ENCODE results near the gene CBLB.

DNA sequence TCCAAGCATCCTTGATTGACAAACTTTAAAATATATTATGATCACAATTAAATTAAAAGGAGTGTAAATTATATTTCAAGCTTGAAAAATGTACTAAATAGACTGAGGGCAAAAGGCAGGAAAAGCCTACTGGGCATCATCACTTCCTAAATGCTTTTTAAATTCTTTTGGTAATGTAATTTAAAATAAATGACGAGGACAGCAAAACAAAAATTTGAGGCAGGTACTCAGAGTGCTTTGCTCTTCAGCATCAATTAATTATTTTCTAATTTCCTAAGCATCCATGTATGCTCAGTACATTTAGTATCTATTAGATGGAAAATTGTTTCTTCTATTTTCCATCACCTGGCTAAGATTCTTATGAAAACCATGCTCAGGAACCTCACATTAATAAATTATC is 5.2 kb downstream of the CBLB start:
- TF ChIP-seq POLR2AphosphoS5 (IDR thresholded peaks at IDR 0.05; ENCODE audit: low read depth, low read length) (no peak), TCF7L2 (IDR thresholded peaks at IDR 0.05; ENCODE audit: low read depth, low read length) (no peak), SIN3A (IDR thresholded peaks at IDR 0.05; ENCODE audit: borderline replicate concordance, insufficient read depth, low read depth, low read length) (no peak)
- TF ChIP-seq, protein P1, sequence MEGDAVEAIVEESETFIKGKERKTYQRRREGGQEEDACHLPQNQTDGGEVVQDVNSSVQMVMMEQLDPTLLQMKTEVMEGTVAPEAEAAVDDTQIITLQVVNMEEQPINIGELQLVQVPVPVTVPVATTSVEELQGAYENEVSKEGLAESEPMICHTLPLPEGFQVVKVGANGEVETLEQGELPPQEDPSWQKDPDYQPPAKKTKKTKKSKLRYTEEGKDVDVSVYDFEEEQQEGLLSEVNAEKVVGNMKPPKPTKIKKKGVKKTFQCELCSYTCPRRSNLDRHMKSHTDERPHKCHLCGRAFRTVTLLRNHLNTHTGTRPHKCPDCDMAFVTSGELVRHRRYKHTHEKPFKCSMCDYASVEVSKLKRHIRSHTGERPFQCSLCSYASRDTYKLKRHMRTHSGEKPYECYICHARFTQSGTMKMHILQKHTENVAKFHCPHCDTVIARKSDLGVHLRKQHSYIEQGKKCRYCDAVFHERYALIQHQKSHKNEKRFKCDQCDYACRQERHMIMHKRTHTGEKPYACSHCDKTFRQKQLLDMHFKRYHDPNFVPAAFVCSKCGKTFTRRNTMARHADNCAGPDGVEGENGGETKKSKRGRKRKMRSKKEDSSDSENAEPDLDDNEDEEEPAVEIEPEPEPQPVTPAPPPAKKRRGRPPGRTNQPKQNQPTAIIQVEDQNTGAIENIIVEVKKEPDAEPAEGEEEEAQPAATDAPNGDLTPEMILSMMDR (IDR thresholded peaks at IDR 0.05) = no peak
- TF ChIP-seq, protein P2, sequence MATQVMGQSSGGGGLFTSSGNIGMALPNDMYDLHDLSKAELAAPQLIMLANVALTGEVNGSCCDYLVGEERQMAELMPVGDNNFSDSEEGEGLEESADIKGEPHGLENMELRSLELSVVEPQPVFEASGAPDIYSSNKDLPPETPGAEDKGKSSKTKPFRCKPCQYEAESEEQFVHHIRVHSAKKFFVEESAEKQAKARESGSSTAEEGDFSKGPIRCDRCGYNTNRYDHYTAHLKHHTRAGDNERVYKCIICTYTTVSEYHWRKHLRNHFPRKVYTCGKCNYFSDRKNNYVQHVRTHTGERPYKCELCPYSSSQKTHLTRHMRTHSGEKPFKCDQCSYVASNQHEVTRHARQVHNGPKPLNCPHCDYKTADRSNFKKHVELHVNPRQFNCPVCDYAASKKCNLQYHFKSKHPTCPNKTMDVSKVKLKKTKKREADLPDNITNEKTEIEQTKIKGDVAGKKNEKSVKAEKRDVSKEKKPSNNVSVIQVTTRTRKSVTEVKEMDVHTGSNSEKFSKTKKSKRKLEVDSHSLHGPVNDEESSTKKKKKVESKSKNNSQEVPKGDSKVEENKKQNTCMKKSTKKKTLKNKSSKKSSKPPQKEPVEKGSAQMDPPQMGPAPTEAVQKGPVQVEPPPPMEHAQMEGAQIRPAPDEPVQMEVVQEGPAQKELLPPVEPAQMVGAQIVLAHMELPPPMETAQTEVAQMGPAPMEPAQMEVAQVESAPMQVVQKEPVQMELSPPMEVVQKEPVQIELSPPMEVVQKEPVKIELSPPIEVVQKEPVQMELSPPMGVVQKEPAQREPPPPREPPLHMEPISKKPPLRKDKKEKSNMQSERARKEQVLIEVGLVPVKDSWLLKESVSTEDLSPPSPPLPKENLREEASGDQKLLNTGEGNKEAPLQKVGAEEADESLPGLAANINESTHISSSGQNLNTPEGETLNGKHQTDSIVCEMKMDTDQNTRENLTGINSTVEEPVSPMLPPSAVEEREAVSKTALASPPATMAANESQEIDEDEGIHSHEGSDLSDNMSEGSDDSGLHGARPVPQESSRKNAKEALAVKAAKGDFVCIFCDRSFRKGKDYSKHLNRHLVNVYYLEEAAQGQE (IDR thresholded peaks at IDR 0.05; ENCODE audit: insufficient read depth in 1 of 2, low read depth in 2 of 2, low read length in 1 of 2) = no peak
